SJSA1 (cell line): Measurements from ENCODE around the gene OR9K2. TPM values are rescaled to one million over a fixed set of nuclear protein-coding genes. Genes with fewer than 3 reads are reported as not detected.

Experiments used
- total RNA-seq: library from RNA; depleted of rRNA; stranded (reverse); fragments of >200 nt; shearing (Covaris generic); gene quantifications from 2 replicates; pipeline ENCODE4 v1.2.3, GENCODE V29; 2014; rRNA removed

OR9K2 gene
- total RNA-seq, 1 experiment from 2014 or later, result not detected

Other genes starting within 250 kb of the OR9K2 start
- 0.05 TPM in 1 of 2 replicates, not detected in the other for gene TESPA1, start 141.6 kb upstream of the OR9K2 start, total RNA-seq
- not detected in 2 replicates for gene NEUROD4, start 106.4 kb upstream of the OR9K2 start, total RNA-seq
- not detected in 2 replicates for gene OR10A7, start 94.6 kb downstream of the OR9K2 start, total RNA-seq
- not detected in 2 replicates for gene OR6C74, start 118.2 kb downstream of the OR9K2 start, total RNA-seq
- gene OR6C6, start 170.2 kb downstream of the OR9K2 start, total RNA-seq, result not detected in 2 replicates
- gene OR6C1, start 187.9 kb downstream of the OR9K2 start, total RNA-seq, result not detected in 2 replicates
- not detected in 2 replicates for gene OR6C3, start 204.3 kb downstream of the OR9K2 start, total RNA-seq
- gene OR6C75, start 236.6 kb downstream of the OR9K2 start, total RNA-seq, result not detected in 2 replicates